Measurements from ENCODE around the gene NGB.

- TF ChIP-seq TAF1 (IDR thresholded peaks at IDR 0.05; ENCODE audit: borderline replicate concordance, low read depth, low read length) (no peak), POLR2AphosphoS5 (IDR thresholded peaks at IDR 0.05; ENCODE audit: low read depth, low read length) (no peak), POLR2A (IDR thresholded peaks at IDR 0.05; ENCODE audit: low read depth, low read length) (no peak)
These were observed 38.1 kb upstream of the NGB start for GRCh38 chr14:77309131-77309530.

All from GM12892 (cell line).